EL (cell line): ENCODE measurements around the gene DLG2.

ENCODE experiments used
- DNase-seq: peaks from one replicate; pipeline ENCODE4 v3.0.0-alpha.2; 2016

Gene DLG2

DNA sequence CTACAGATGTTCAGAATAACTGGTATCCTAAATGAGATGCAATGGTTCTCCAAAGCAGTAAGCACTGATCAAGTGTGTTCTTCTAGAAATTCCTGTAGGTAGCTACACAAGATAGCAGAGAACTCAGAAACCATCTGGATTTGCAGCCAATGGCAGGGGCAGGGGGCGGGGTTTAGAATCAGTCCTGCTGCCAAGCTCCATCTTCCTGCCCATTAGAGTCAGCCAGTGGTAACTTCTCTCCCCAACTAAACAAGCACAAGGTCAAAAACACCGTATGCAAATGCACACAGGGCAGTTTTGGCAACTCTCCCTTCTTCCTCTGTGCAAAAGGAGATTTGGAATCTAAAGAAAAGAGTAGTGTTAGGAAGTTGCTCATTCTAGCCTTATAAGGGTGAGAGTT is 2103.5 kb downstream of the DLG2 start:
- DNase-seq, result peak; percentile 3

DNA sequence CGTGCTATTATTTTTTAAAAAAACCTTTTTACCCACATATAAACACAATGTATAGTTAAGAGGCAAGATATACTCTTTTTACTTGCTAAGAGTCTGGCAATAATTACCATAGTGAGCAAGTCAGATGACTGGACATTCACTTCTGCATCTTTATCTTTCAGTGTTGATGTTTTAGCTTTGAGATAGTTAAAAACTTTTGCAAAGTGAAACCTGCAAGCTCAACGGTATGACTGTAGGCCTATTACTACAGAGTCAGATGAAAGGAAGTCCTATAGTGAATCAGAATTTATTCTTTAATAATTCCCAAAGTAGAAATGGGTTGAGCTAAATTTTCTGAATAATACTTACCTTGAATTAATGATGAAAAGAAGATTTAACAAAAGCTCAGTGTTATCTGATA is 2104.2 kb downstream of the DLG2 start:
- no peak for DNase-seq

DNA sequence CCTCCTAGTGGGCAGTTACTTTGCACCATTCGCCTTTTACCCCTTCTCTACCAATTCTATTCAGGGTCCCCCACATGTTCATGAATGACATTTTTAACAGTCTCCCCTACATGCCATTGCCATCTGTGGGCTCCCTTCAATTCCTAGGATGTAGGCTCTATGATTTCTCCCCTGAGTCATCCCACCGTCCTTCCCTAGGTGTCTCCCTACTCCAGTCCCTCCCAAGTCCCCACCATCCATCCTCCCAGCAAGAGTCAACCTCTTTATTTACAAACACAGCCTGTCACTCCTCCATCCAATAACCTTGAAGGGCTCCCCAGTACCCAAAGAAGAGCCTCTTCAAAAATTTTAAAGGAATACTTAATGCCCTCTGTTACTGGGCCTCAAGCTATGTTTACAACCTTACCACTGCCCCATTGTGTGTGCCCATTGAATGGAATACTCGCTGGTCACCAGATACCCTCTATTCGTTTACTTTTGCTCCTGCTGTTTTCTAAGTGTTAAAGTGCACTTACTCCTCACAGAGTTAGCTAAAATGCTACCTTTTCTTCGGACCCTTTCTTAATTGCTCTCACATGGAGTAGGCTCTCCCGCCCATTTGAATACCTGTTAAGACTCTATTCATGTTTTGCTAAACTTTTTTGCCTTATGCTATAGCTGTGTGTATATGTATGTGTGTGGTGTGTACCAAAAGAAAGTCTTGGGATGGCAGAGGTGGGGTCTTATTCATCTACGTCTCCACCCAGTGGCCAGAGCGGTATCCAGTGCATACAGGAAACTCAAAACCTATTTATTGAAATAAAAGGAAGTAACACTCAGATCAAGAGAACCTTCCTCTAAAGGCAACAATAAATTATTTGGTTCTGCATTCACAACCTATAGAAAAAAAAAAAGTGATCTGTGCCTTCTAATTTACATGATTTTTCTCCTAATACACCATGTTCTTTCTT is 2105.2 kb downstream of the DLG2 start:
- DNase-seq, result no peak

DNA sequence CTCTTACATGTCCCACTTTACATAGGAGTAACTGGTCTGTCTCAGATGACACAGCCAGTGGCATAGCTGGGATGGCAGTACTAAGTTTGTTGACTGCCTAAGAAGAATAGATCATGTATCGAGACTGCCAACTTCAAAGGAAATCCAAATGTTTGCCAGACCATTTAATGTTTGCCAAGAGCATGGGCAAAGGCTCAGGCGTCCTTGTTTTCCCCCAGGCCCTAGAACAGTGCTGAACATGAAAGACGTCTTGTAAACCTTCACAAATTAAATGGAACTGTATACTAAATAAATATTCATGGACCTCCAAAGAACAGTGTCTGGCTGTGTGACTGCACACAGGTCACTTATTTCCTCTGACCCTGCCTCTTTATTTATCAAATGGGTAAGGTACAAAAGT is 2106.3 kb downstream of the DLG2 start:
- no peak for DNase-seq

DNA sequence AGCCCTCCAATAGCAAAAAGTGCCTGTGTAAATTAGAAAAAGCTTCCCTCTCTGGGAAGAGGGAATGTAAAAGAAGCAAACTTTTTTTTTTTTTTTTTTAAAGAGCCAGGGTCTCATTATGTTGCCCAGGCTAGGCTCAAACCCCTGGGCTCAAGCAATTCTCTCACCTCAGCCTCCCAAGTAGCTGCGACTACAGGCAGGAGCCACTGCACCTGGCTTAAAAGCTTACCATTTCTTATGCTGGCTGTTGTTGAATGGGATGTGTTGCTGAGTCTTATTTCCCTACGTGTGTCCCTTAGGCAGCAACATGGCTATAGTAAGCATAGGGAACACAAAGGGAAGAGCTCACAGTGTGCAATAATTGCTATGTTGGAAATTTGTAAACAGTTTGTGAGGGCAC is 2115.5 kb downstream of the DLG2 start:
- DNase-seq, result no peak

DNA sequence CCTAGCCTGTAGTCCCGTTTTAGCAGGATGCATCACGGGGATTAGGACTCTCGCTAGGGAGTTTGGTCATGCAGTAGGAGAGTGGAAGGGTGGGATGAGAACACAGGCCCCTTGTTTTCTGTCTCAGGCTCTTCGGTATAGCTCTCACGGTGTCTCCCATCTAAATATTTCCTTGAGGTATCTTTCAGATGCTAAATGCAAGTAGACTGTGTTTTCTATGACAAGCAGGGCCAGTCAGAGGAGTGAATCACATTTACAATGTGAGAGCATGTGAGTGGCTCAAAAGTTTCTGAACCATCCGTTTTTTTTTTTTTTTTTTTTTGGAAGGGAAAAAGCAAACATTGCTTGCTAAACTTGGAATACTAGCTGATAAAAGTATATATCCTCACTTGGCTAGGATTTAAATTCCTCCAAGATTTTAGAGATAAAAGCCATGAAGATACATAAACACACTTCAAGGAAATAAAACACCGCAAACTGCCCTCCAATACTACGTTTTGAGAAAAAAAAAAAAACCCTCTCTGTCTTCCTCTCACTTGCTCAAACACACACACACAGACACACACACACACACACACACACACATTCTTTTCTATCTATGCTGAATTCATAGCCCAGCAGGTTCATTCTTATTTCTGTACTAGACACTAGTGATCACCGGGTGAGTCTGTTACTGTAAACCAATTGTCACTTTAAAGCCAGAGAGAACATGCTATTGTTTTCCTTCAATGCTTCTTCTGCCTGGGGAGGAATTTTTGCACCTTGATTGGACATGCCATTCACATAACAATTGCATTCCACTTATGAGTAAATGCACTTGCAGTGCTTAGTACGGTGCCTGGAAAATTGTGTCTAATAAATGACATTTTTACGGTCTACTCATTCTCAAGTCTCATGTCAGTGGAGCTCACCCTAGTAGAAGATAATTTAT is 2116.3 kb downstream of the DLG2 start:
- no peak for DNase-seq

DNA sequence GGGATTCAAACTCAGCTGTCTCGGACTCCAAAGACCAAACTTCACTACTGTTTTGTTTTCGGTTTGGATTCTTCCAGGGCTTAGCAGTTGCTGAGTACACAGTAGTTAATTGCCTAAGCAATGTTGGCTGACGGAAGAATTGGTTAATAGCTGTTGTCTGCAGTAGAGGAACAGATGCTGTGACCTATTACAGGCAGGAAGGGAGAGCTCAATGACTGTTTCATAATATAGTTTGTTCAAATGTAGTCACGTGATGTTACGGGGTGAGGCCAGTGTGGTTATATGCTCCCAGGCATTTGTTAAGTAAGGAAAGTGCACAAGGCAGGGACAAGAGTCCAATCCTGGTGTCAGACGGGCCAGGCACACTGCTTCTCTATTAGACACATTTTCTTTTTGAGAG is 2118.3 kb downstream of the DLG2 start:
- no peak for DNase-seq

DNA sequence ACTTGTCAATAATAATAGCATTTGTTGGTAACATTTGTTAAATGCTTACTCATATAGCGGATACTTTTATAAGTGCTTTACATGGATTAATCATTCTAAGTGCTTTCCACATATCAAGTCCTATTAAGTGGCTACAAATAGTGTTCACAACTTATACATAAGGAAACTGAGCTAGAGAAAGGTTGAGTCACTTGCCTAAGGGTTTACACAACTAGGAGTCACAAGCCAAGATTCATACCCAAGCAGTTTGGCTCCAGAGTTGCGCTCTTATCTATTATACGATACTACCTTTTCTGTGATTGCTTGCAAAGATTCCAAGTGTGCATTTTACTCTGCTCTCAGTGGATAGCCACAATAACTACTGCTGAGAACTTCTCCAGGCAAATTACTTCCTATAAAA is 2125.1 kb downstream of the DLG2 start:
- DNase-seq, result no peak

DNA sequence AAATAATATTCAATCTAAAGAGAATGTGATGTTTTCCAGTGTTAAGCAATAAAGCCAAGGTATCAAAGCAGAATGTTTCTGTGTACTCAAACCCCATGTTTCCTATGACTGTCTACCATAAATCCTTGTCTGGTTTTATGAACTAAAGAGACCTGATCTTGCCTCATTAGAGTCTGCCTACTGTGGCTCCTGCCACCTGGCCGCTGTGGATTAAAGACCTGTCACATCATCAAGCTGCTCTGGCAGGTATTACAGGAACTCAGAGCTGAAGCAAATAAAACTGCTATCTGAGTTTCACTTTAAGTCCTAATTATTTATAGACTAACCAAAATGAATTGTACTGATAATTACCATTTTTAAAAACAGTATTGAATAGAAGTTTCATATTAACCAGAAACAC is 2133.2 kb downstream of the DLG2 start:
- DNase-seq, result no peak

DNA sequence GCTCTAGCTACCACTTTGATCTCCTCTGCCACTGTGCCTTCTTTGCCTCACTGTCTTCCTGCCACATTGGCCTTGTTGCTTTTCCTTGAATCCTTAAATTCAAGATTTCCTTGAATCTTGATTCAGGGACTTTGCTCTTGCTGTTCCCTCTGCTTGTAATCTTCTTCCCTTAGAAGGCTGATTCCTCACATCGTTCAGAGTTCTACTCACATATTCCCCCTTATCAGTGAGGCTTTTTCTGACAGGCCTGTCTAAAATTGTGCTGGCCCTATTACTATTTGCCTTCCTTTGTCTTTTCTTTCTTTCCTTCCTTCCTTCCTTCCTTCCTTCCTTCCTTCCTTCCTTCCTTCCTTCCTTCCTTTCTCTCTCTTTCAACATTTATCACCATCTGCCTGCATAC is 2134.1 kb downstream of the DLG2 start:
- no peak for DNase-seq

DNA sequence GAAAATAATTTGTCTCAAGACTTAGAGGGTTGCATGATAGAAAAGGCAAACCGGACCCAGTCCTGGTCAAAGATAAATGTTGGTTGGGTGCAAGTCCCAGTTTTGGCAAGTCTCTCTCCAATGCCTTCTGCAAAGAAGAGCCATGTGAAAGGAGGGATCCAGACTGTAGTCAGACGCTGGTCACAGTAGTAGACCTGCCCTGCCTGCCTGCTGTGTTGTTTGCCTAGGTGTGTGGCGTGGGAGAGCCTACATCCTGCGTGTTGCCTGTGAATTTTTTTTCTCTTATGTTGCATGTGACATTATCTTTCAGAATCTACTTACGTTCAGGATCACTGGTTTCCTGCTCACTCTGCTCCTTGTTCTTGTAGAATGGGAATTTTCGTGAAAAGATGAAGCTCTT is 2143.3 kb downstream of the DLG2 start:
- DNase-seq, result no peak

DNA sequence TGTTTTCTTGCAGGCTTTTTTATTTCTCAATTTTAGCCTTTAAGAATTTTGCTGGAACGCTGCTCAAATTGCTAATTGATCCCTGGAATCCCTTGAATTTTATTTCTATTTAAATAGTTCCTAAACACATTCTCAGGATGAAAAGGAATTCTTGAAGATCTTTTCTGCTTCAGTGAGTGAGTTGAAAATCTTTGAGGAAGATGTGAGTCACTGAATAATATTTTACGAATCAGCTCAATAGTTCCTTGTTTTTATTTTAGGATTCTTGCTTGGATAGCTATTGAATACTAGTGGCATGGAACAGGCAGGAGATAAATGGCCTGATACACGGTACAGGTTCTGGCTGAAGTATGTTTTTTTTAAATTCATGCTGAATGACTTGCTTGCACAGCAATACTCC is 2146.3 kb downstream of the DLG2 start:
- no peak for DNase-seq

DNA sequence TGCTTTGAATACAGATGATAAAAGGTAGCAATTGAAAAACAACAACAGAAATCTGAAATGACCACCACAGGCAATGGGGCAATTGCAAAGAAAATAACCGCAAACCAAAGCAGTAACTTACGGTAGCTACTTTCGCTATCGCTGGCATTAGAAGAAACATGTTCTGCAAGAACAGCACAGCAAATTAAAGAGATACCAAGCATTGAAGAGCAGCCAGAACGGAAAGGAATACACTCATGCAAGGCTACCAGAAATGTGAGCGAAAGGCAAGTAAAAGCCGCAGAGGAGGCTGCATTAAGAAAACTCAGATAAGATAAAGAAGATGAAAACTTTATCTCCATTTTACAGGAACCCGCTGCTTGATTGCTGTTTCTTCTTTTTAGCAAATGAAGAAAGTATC is 2146.9 kb downstream of the DLG2 start:
- no peak for DNase-seq

DNA sequence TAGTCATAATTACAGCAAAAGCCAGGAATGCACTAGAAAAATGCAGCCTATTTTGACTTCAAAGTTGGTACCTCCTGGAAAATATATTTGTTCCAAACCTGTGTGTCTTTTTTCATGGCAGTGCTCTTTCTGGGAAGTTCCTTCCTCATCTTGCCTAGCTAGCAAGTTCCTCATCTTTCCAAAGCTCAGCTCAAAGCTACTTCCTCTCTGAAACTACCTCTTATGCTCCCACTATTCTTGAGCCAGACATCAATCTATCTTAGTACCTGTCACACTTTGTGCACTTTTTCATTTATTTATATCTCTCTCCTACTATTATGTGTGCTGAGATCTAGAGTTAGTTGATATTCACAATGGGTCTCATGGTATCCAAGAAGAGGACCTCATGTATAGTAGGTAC is 2149.4 kb downstream of the DLG2 start:
- DNase-seq, result no peak

DNA sequence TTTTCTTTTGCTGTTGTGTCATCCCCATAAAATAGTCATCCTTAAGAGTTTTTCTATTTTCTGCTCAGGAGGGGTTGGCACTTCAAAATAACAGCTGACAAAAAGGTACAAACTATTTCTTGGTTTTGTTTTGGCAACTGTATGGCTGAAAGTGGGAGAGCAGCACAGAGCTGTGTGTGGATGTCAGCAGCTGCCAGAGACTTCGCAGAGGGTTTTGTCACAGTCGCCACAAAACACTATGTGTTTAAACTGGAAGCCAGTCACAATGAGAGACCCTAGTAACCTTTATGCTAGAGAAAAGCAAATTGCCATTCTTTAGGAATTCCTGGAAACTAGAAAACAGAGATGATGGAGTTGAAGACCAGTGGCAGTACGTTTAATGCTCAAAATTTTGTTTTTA is 2151.4 kb downstream of the DLG2 start:
- DNase-seq, result no peak

DNA sequence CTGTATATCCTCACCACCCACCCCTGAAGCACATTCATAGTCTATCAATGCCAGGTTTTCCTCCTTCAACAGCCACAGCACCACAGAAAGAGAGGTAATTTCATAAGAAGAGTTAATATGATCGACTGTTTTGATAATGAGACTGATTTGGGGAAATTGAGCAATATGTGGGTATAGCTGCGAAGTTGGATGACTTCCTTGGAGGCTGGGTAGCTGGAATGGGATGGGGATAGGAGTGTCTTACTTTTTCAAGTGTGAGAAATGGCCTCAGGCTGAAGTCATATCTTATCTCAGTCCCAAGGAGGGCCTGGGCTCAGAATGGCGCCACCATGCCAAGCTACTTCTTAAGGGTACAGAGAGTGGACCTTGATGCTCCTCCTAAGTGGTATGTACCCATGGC is 2153.4 kb downstream of the DLG2 start:
- DNase-seq, result no peak

DNA sequence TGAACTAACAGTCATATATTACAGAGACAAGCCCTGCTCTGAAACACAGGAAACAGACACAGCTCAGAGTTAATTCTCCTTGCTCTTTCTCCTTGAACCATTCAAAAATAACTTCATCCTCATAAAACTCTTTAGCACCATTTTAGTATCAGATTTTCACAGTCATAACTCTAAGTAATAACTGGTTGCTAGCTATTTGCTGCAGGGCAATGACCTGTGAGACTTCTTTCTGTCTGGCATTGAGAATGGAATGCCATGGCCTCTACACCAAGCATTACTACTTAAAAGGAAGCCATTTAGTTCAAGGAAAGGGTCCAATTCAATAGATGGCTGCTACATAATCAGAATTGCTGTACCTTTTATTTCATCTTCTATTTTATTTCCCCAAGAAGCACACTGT is 2154.3 kb downstream of the DLG2 start:
- DNase-seq, result no peak

DNA sequence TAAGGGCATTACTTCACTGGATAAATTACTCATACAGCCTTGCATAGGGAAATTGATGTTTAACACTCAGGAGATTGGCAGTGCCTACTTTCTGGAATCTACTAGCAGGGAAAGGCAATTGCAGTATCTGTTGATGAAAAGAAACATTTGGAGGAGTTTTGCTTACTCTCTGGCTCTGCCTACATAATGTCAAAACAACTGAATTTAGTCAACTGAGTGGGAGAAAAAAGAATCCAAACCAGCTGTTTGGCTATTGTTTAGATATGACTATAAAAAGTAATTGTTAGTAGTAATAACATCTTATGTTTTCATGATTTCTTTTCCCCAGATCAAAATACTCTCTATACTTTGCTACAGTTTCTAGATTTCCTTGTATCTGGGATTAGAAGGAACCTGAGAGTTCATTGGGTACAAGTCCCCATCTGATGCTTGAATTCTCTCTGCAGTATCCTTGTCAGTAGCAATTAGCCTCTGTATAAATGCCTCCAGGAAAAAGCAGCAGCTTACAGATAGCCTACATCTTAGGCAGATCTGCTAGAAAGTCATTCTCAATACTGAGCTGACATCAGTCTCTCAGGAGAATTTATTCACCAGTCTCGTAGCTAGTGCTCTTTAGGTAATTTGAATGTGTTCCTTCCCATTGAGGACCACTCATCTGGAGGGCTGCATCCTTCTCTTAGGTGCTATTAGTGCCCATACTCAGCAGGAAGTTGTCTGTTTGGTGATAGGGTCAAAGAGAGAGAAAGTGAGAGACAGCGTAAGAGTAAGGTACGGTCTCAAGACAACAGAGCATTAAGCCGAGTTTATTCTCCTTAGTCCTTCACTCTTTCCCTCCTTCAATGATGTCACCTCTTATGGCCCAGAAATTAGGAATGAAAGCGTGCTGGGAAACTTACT is 2155.1 kb downstream of the DLG2 start:
- no peak for DNase-seq

DNA sequence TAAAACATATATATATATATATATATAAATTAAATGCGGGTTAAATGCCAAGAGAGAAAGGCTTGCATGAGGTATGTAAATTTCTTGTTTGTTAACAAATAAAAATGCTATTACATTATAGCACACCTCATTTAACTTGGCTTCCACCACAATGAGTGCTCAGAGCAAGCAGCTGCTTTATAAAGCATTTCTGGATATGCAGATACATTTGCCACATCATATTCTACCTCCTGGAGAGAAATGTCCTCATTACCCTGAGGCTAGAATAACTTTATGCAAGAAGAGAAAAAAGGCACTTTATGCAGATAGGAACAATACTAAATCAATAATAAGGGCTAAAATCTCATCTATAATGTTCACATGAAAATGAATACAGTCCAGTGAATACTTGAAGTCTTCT is 2159.3 kb downstream of the DLG2 start:
- DNase-seq, result no peak

DNA sequence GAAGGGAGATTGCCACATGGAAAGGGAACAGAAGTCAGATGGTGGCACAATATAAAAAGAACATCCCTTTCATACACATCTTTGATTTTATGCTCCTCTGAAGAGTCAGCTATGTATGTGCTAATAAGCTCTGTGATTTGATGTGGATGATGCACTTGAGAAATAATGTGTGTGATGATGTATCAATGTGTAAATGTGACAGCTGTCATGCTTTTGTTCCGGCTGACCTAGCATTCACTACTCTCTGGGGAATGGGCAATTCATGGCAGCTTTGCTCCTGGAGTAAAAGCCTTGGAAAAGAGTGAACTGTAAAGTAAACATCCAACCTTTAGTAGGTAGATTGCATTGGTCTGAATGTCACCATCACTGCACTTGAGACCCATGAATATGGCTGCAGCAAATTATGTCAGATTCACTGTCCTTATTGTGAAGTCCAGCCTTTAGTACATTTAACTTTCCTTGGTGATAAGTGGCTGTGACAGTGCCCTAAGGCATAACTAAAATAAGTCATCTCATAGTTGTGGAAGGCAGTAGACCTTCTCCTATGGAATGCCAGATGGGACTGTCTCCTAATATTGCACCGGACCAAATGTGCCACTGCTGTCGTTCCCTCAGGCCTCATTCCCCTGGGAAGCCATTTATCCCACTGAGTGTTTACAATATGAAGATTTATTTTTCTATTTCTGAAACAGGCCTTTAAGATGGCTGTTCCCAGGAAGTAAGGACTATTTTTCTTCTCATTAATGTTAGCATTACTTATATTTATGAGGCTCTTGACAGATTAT is 2162.8 kb downstream of the DLG2 start:
- DNase-seq, result no peak

DNA sequence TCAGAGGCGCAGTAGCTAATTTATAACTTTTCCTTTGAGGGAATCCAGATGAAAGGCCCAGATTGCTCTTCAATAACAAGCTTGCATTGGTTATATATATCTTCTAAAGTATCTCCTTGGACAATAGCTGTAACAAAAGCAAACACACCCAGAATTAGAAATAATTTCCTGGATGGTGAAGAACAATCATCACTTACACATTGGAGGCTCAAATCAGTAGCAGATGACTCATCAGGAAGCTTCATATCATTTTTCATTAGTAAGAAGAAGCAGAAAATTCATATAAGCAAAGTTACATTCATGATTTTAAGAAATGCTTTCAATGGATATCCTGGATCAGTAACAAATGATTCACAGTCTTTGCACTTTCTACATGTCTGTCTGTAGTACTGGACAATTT is 2167.3 kb downstream of the DLG2 start:
- DNase-seq, result no peak

DNA sequence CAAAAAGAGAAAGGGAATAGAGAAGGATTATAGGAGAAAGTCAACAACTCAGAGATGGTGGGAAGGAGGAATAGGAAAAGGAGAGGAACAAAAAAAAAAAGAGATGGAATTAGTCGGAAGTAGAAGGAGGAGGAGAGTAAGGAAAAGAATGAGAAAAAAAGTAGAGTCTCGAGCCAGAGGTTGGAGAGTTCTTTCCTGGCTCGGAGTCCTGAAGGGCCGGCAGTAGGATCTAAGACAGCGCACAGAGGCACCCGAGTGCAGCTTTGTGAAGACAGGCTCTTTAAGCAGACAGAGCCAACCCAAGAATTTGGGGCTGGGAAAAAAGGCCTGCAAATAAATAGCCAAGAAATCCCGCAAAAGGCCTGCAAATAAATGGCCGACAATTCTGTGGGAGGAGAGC is 2170.6 kb downstream of the DLG2 start:
- DNase-seq, result no peak
